Ectodermal cell (in vitro differentiated cells): ENCODE results near the gene ZBTB44.

Experiments used
- H3K27ac ChIP-seq: 2 replicates; pipeline ENCODE4 v1.7.0; 2013; ENCODE audit warnings: mild to moderate bottlenecking, low read depth, low read length; ENCODE audit not compliant: insufficient read depth, poor library complexity, severe bottlenecking
- H3K27me3 ChIP-seq: 2 replicates; pipeline ENCODE4 v1.7.0; 2013; ENCODE audit warnings: mild to moderate bottlenecking, low read length; ENCODE audit not compliant: insufficient read depth, control insufficient read depth, poor library complexity, severe bottlenecking
- H3K36me3 ChIP-seq: one replicate; pipeline ENCODE4 v1.7.0; 2013; ENCODE audit warnings: low read length; ENCODE audit not compliant: control insufficient read depth, insufficient read depth
- H3K4me1 ChIP-seq: one replicate; pipeline ENCODE4 v1.7.0; 2013; ENCODE audit warnings: low read length; ENCODE audit not compliant: control insufficient read depth, insufficient read depth
- H3K4me3 ChIP-seq: 2 replicates; pipeline ENCODE4 v1.7.0; 2013; ENCODE audit warnings: low read depth, low read length, control low read depth; ENCODE audit not compliant: insufficient read depth
- H3K9me3 ChIP-seq: 2 replicates; pipeline ENCODE4 v1.7.0; 2013; ENCODE audit warnings: mild to moderate bottlenecking, low read length, moderate library complexity; ENCODE audit not compliant: control insufficient read depth
- WGBS, 2 experiments: methylation state at CpG; one replicate each; pipeline ENCODE4 v1.1.7; 2013; ENCODE audit warnings: missing lambda C conversion rate in 2 of 2; 5-methylcytosine and 5-hydroxymethylcytosine counted together

Gene ZBTB44

GRCh38 chr11:130209128-130209932 is 105.4 kb downstream of the ZBTB44 start:
- Histone ChIP-seq H3K27me3 (peaks cover 5% of the 10 kb centered on the region), H3K9me3 (no peaks in the 10 kb centered on the region), H3K4me1 (no peaks in the 10 kb centered on the region), H3K27ac (no peak overlapping the region), H3K4me3 (no peak overlapping the region), H3K36me3 (no peaks in the 10 kb centered on the region)
- WGBS, 2 experiments, result 94% methylated on average over 53 of the region's 53 CpGs

DNA sequence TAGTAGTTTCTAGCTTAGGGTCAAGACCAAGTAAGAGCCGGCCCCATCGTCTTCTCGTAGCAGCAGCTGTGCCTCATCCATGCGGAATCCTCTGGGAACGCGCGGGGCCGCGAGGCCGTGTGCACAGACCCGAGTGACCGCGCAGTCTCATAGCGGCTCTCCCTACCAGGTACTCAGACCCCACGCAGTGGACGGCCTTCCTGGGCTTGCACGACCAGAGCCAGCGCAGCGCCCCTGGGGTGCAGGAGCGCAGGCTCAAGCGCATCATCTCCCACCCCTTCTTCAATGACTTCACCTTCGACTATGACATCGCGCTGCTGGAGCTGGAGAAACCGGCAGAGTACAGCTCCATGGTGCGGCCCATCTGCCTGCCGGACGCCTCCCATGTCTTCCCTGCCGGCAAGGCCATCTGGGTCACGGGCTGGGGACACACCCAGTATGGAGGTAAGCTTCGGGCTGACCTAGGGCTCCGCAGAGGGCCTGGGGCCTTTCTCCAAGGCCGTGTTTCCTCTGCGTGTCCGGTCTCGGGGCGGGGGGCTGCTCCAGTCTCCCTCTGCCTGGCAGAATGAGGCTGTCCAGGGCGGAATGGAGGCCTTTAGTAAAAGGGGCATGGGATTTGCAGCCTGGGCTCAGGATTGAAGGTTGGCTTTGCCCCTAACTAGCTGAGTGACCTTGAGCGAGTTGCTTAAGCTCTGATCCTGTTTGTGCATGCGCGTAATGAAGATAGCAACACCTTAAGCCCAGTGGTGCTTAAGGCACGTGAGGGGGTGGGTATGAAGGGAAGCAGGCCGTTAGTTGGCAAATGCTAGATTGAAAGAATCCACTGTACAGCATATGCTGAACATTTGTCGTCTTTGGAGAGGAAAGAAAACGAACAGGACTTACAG is 106.2 kb downstream of the ZBTB44 start:
- WGBS, 2 experiments, result 95% methylated on average over 45 of the region's 45 CpGs
- H3K27me3 ChIP-seq, result peaks cover 5% of the 10 kb centered on the region
- no peak overlapping the region for H3K4me3 ChIP-seq
- no peak overlapping the region for H3K27ac ChIP-seq
- no peaks in the 10 kb centered on the region for H3K9me3 ChIP-seq
- no peaks in the 10 kb centered on the region for H3K4me1 ChIP-seq
- H3K36me3 ChIP-seq, result no peaks in the 10 kb centered on the region

DNA sequence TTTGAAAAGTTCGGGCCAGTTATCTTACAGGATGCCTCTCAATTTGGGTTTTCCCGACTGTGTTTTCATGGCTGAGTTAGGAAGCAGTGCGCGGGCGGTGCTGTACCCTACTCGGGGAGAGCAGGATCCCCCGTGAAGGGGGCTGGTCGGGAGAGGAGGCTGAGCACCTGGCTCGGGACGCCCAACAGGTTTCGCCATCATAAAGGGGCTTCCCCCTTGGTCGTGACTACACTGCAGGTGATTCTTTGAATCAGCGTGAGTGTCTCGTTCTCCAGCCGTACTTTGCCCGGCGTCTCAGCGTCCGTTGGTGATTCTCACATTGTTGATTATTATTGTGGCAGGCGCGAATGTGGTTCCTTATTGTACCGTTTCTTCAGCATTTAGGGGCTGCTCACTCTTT is 108.6 kb downstream of the ZBTB44 start:
- no peak overlapping the region for H3K27ac ChIP-seq
- no peak overlapping the region for H3K4me3 ChIP-seq
- H3K9me3 ChIP-seq, result no peaks in the 10 kb centered on the region
- H3K4me1 ChIP-seq, result no peaks in the 10 kb centered on the region
- H3K36me3 ChIP-seq, result no peaks in the 10 kb centered on the region
- 91 to 92% methylated on average over 22 of the region's 22 CpGs for WGBS, 2 experiments
- no peaks in the 10 kb centered on the region for H3K27me3 ChIP-seq

DNA sequence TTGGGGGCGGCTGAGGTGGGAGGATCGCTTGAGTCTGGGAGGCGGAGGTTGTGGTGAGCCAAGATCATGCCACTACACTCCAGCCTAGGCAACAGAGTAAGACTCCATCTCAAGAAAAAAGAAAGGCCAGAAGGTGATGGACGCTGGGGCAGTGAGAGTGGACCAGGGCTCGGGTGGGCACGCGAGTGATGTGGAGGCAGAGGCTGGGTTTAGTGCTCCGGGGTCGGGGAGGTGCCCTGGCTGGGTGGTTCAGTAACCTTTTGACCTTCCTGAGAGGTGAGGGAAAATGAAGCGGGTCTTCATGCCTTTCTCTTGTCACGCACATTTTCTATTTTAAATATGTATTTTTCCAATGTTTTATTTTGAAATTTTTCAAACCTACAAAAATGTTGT is 110.0 kb downstream of the ZBTB44 start:
- Histone ChIP-seq H3K9me3 (no peaks in the 10 kb centered on the region), H3K27me3 (no peaks in the 10 kb centered on the region), H3K4me3 (no peak overlapping the region), H3K36me3 (no peaks in the 10 kb centered on the region), H3K27ac (no peak overlapping the region), H3K4me1 (no peaks in the 10 kb centered on the region)
- WGBS, 2 experiments, result 95% methylated on average over 9 to 10 of the region's 11 CpGs

DNA sequence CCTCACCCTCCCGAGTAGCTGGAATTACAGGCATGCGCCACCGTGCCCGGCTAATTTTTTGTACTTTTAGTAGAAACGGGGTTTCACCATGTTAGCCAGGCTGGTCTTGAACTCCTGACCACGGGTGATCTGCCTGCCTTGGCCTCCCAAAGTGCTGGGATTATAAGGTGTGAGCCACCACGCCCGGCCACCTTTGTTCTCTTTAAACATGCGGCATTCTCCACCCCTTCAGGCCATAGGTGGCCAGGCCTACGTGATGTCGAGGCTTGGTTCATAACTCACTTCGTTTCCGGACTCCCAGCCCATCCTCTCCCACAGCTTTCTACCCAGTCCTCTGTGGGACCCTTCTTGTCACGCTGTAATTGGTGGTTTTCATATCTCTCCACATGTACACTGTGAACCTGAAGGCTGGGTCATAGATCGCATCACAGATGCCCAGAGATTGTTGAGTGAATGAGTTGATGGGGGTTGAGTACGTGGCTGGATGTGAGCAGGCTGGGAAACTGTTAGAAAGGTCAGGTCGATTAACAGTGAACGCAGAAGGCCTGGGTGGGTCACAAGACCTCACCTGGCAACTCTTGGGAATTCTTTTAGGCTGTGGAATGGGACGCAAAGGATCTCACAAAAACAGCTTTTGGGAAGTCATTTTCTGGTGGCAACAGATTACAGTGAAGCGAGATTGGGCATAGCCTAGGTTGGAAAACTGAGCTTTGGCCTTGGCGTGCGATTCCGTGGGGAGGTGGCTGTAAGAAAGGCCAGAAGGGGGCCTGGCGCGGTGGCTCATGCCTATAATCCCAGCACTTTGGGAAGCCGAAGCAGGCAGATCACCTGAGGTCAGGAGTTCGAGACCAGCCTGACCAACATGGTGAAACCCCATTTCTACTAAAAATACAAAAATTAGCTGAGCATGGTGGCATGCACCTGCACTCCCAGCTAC is 110.7 kb downstream of the ZBTB44 start:
- Histone ChIP-seq H3K9me3 (no peaks in the 10 kb centered on the region), H3K4me3 (no peak overlapping the region), H3K36me3 (no peaks in the 10 kb centered on the region), H3K27ac (no peak overlapping the region), H3K4me1 (no peaks in the 10 kb centered on the region), H3K27me3 (no peaks in the 10 kb centered on the region)
- 91 to 96% methylated on average over 27 of the region's 27 CpGs for WGBS, 2 experiments

GRCh38 chr11:130202818-130203689 is 111.7 kb downstream of the ZBTB44 start:
- no peaks in the 10 kb centered on the region for H3K36me3 ChIP-seq
- 92 to 93% methylated on average over 25 of the region's 25 CpGs for WGBS, 2 experiments
- no peaks in the 10 kb centered on the region for H3K4me1 ChIP-seq
- no peak overlapping the region for H3K4me3 ChIP-seq
- H3K27ac ChIP-seq, result no peak overlapping the region
- H3K27me3 ChIP-seq, result no peaks in the 10 kb centered on the region
- H3K9me3 ChIP-seq, result no peaks in the 10 kb centered on the region

GRCh38 chr11:130202009-130202817 is 112.5 kb downstream of the ZBTB44 start:
- no peaks in the 10 kb centered on the region for H3K9me3 ChIP-seq
- WGBS, 2 experiments, result 93 to 94% methylated on average over 12 of the region's 12 CpGs
- H3K27ac ChIP-seq, result no peak overlapping the region
- no peaks in the 10 kb centered on the region for H3K36me3 ChIP-seq
- no peaks in the 10 kb centered on the region for H3K4me1 ChIP-seq
- no peaks in the 10 kb centered on the region for H3K27me3 ChIP-seq
- H3K4me3 ChIP-seq, result no peak overlapping the region

- 93 to 95% methylated on average over 7 of the region's 7 CpGs for WGBS, 2 experiments
- H3K27me3 ChIP-seq, result no peaks in the 10 kb centered on the region
Observed at GRCh38 chr11:130201026-130201425, 113.7 kb downstream of the ZBTB44 start.

More at GRCh38 chr11:130201026-130201425, 113.7 kb downstream of the ZBTB44 start:
- Histone ChIP-seq H3K9me3 (no peaks in the 10 kb centered on the region), H3K36me3 (no peaks in the 10 kb centered on the region), H3K4me3 (no peak overlapping the region), H3K4me1 (no peaks in the 10 kb centered on the region), H3K27ac (no peak overlapping the region)
